Vagina (tissue), 2 donors: ENCODE data around the gene RAB27A. TPM values are rescaled to one million over a fixed set of nuclear protein-coding genes. Genes with fewer than 3 reads are reported as not detected.
"Not testable (repeated sequence)": the region's sequence is repeated elsewhere in the genome, so short reads cannot be mapped to it uniquely, and the experiment has no call there.

Experiments
- DNase-seq, 2 donors: peaks; one replicate each; pipeline ENCODE4 v3.0.0-alpha.2; 2017; ENCODE audit errors: extremely low spot score in 2 of 2
- H3K27ac ChIP-seq: fragments of 200-600 bp; sonication (generic); one replicate; pipeline ENCODE4 v1.5.1; 2019
- H3K27me3 ChIP-seq: fragments of 200-600 bp; sonication (generic); one replicate; pipeline ENCODE4 v1.5.1; 2019
- H3K36me3 ChIP-seq, 2 donors: fragments of 200-600 bp; sonication (generic); one replicate each; pipeline ENCODE4 v1.5.1; 2017 to 2019
- H3K4me1 ChIP-seq: fragments of 200-600 bp; sonication (generic); one replicate; pipeline ENCODE4 v1.5.1; 2019
- H3K4me3 ChIP-seq, 2 donors: fragments of 200-600 bp; sonication (generic); 1 replicate in 1 of 2; 2 replicates in 1 of 2; pipeline ENCODE4 v1.5.1; 2016 to 2019
- H3K9me3 ChIP-seq: fragments of 200-600 bp; sonication (generic); one replicate; pipeline ENCODE4 v1.5.1; 2019
- POLR2A ChIP-seq, 2 donors: fragments of 450-650 bp; IDR thresholded peaks; one replicate each; pipeline ENCODE4 v1.6.1; 2017; ENCODE audit warnings: antibody characterized with exemption in 2 of 2, mild to moderate bottlenecking in 2 of 2, moderate library complexity in 2 of 2
- POLR2AphosphoS5 ChIP-seq, 2 donors: sonication (generic); formaldehyde crosslinking; IDR thresholded peaks; one replicate each; pipeline ENCODE4 v1.9.0; 2017; ENCODE audit warnings: antibody characterized with exemption in 2 of 2, mild to moderate bottlenecking in 2 of 2, low read depth in 1 of 2; ENCODE audit not compliant: insufficient read depth in 1 of 2
- intact Hi-C: fragments of 100-400 bp; cut with DNase I; formaldehyde crosslinking; loops from one replicate; pipeline ENCODE4 v1.15.1; 2023
- total RNA-seq: library from RNA; depleted of rRNA; stranded (reverse); fragments of >200 nt; gene quantifications from one replicate; pipeline ENCODE4 v1.2.3, GENCODE V29; 2016
- TF ChIP-seq, protein P1 (sequence below), 3 experiments: fragments of 450-650 bp in 2 of 3; fragments of 200-600 bp in 1 of 3; sonication (generic) in 1 of 3; IDR thresholded peaks; one replicate each; pipeline ENCODE4 v1.5.1; 2017 to 2019; ENCODE audit warnings: antibody characterized with exemption in 3 of 3, mild to moderate bottlenecking in 2 of 3, moderate library complexity in 2 of 3

RAB27A gene
- total RNA-seq, 1 donor from 2014 or later, result 29.5 TPM

DNA sequence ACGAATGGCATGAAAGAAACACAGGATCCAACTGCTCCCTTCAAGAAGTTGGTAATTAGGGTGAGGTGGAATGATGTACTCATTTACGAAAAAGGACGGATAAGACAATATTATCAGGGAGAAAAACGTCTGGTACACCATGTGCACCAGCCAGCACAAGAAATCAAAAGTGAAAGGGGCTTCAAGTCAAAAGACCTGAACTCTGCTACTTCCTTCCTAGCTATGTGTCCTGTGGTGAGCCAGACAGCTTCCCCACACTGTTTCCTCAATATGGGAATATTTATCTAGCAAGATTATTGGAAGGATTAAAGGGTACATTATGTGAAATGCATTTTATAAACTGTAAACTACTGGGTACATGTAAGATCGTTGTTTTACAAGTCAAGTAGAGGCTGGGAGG is 33.9 kb downstream of the RAB27A start:
- Histone ChIP-seq H3K9me3 (no peaks in the 10 kb centered on the region), H3K4me3 (peak overlapping the region in 1 of 2 donors; percentile 16), H3K27ac (peak overlapping the region; percentile 39), H3K36me3 (no peaks in the 10 kb centered on the region), H3K4me1 (peaks cover 58% of the 10 kb centered on the region), H3K27me3 (no peaks in the 10 kb centered on the region)
- no peak for TF ChIP-seq POLR2A (IDR thresholded peaks at IDR 0.05)
- TF ChIP-seq, protein P1, sequence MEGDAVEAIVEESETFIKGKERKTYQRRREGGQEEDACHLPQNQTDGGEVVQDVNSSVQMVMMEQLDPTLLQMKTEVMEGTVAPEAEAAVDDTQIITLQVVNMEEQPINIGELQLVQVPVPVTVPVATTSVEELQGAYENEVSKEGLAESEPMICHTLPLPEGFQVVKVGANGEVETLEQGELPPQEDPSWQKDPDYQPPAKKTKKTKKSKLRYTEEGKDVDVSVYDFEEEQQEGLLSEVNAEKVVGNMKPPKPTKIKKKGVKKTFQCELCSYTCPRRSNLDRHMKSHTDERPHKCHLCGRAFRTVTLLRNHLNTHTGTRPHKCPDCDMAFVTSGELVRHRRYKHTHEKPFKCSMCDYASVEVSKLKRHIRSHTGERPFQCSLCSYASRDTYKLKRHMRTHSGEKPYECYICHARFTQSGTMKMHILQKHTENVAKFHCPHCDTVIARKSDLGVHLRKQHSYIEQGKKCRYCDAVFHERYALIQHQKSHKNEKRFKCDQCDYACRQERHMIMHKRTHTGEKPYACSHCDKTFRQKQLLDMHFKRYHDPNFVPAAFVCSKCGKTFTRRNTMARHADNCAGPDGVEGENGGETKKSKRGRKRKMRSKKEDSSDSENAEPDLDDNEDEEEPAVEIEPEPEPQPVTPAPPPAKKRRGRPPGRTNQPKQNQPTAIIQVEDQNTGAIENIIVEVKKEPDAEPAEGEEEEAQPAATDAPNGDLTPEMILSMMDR (IDR thresholded peaks at IDR 0.05), result no peak
- TF ChIP-seq POLR2AphosphoS5 (IDR thresholded peaks at IDR 0.05; ENCODE audit: insufficient read depth in 1 of 2, low read depth in 1 of 2), result no peak
- intact Hi-C loops, result no loop called here
- no peak for DNase-seq

DNA sequence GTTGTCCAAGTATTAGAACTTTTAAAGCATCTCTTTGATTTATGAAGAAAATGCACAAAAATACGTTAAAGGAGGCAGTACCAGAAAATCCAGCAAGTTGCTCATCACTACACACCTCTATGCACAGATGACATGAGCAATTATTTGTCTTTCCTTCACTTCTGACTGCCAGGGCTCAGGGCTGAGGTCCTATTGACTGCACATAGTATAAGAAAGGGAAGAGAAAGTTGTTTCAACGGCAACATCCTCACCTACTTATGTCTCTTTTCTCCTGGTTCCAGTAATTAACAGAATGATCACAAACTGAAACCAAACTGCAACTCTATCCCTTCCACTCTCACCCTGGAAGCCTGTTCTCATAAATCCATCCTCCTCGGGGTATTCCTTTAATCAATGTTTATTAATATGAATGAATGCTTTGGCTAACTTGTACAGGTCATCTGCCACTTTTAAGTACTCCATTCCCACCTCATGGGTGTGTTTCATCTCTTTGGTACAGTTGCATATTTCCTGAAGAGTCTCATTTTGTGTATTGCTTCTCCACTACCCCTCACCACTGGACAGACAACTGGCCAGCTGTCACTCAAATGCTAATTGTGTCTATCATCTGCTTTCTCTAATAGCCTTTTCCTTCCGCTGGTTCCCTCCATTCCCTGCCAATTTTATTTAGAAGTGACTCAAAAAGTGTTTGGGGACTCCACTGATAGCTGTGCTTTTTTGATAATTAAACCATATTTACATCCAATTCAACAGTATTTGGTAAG is 34.5 kb downstream of the RAB27A start:
- H3K9me3 ChIP-seq, result no peaks in the 10 kb centered on the region
- intact Hi-C loops, result no loop called here
- H3K27ac ChIP-seq, result peak overlapping the region; percentile 39
- peak overlapping the region; percentile 16 to 17 for H3K4me3 ChIP-seq
- peaks cover 62% of the 10 kb centered on the region for H3K4me1 ChIP-seq
- H3K27me3 ChIP-seq, result no peaks in the 10 kb centered on the region
- no peaks in the 10 kb centered on the region for H3K36me3 ChIP-seq
- no peak for DNase-seq
- TF ChIP-seq POLR2A (IDR thresholded peaks at IDR 0.05), result no peak
- no peak for TF ChIP-seq POLR2AphosphoS5 (IDR thresholded peaks at IDR 0.05; ENCODE audit: insufficient read depth in 1 of 2, low read depth in 1 of 2)
- TF ChIP-seq, protein P1 (IDR thresholded peaks at IDR 0.05), result no peak

DNA sequence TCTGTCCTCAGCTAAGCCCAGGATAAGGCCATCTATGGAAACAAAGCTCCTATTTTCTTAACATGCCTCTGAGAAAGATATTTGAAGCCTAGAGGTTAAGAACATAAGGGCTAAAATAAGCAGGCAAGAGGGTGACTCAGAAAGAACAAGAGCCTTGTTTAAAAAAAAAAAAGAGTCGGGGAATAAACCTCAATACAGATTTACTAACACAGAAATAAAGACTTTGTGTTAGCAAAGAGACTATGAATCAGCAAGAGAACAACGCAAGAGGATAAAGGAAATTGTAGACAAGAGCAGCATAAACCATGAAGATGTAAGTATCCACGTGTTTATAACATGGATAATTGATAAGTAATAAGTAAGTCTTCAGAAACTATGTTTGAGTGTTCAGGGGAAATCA is 36.0 kb downstream of the RAB27A start:
- Histone ChIP-seq H3K4me1 (peaks cover 75% of the 10 kb centered on the region), H3K27ac (peak overlapping the region; percentile 77), H3K27me3 (no peaks in the 10 kb centered on the region), H3K9me3 (no peaks in the 10 kb centered on the region), H3K36me3 (no peaks in the 10 kb centered on the region), H3K4me3 (no peak overlapping the region)
- intact Hi-C loops, result no loop called here
- TF ChIP-seq, protein P1 (IDR thresholded peaks at IDR 0.05), result no peak
- TF ChIP-seq POLR2AphosphoS5 (IDR thresholded peaks at IDR 0.05; ENCODE audit: insufficient read depth in 1 of 2, low read depth in 1 of 2), result peak in 1 of 2 donors; percentile 37
- DNase-seq, result no peak

DNA sequence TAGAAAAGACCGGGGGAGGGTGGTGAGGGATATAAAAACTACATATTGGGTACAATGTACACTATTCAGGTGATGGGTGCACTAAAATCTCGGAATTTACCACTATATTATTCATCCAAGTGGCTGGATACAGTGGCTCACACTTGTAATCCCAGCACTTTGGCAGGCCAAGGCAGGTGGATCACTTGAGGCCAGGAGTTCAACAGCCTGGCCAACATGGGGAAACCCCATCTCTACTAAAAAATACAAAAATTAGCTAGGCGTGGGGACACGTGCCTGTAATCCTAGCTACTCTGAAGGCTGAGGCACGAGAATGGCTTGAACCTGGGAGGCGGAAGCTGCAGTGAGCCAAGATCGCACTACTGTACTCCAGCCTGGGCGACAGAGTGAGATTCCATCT is 37.4 kb downstream of the RAB27A start:
- DNase-seq, intact Hi-C loops, H3K27ac ChIP-seq, H3K27me3 ChIP-seq, H3K4me3 ChIP-seq, H3K36me3 ChIP-seq, H3K9me3 ChIP-seq: not testable (repeated sequence)
- H3K4me1 ChIP-seq, result peaks cover 80% of the 10 kb centered on the region

DNA sequence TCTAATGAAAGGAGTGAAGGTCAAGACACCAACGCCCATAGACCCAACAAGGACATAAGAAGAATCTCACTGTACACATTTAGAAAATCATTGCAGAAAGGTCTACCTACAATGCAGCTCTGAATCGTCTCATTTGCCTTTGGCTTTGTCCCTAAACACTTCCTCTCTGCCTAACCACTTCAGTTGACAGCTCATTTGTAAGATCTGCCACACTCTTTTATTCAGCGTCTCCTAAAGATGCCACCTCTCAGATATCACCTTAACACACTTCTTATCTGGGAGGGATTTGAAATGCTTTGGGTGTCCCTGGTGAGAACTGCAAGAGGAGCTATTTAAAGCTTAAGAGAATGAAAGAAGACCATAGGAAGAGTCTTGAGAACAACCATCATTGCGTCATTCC is 38.7 kb downstream of the RAB27A start:
- Histone ChIP-seq H3K9me3 (no peaks in the 10 kb centered on the region), H3K27me3 (no peaks in the 10 kb centered on the region), H3K4me1 (peaks cover 68% of the 10 kb centered on the region), H3K27ac (peak overlapping the region; percentile 48), H3K36me3 (no peaks in the 10 kb centered on the region), H3K4me3 (no peak overlapping the region)
- TF ChIP-seq POLR2A (IDR thresholded peaks at IDR 0.05) (no peak), POLR2AphosphoS5 (IDR thresholded peaks at IDR 0.05; ENCODE audit: insufficient read depth in 1 of 2, low read depth in 1 of 2) (no peak)
- intact Hi-C loops, result no loop called here
- DNase-seq, result no peak

DNA sequence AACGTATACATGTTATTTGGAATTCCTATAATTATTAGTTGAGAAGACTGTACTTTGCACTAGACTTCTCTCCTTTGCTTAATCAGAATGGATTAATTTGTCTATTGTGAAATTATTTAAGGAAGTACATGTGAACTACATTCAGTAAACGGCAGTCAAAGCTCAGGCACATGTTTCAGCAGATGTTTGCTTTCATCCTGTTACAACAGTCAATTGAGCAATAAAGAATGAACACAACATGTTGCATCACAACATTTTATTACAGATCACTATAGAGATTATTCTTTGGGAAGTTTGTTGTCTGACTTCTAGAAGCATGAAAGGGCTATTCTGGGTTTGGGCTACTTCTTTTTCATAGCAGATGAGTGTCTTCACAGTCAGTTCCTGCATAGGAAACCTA is 39.2 kb downstream of the RAB27A start:
- intact Hi-C loops, result no loop called here
- Histone ChIP-seq H3K4me3 (no peak overlapping the region), H3K27me3 (no peaks in the 10 kb centered on the region), H3K9me3 (no peaks in the 10 kb centered on the region), H3K27ac (peak overlapping the region; percentile 48), H3K36me3 (no peaks in the 10 kb centered on the region), H3K4me1 (peaks cover 63% of the 10 kb centered on the region)
- no peak for DNase-seq
- TF ChIP-seq, protein P1 (IDR thresholded peaks at IDR 0.05), result no peak
- TF ChIP-seq POLR2AphosphoS5 (IDR thresholded peaks at IDR 0.05; ENCODE audit: insufficient read depth in 1 of 2, low read depth in 1 of 2), result peak; percentile 41 to 98
- no peak for TF ChIP-seq POLR2A (IDR thresholded peaks at IDR 0.05)

DNA sequence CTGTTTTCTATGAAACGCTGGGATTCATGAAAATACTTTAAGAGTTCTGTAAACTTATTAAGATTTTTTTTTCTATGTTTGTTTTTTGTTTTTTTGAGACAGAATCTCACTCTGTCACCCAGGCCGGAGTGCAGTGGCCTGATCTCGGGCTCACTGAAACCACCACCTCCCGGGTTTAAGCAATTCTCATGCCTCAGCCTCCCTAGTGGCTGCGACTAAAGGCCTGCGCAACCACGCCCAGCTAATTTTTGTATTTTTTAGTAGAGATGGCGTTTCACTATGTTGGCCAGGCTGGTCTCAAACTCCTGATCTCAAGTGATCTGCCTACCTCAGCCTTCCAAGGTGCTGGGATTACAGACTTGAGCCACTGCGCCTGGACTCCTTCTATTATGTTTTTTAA is 39.7 kb downstream of the RAB27A start:
- H3K4me3 ChIP-seq, DNase-seq, H3K9me3 ChIP-seq, H3K27me3 ChIP-seq, intact Hi-C loops, H3K36me3 ChIP-seq: not testable (repeated sequence)
- Histone ChIP-seq H3K4me1 (peaks cover 57% of the 10 kb centered on the region), H3K27ac (peak overlapping the region; percentile 45)
